CD4-positive, alpha-beta T cell treated with Interleukin-21 for 1 hour (primary cell): ENCODE measurements around the gene TIGAR.

Source experiments
- DNase-seq: peaks from one replicate; pipeline ENCODE4 v3.0.0-alpha.2; 2020

The TIGAR gene

DNA sequence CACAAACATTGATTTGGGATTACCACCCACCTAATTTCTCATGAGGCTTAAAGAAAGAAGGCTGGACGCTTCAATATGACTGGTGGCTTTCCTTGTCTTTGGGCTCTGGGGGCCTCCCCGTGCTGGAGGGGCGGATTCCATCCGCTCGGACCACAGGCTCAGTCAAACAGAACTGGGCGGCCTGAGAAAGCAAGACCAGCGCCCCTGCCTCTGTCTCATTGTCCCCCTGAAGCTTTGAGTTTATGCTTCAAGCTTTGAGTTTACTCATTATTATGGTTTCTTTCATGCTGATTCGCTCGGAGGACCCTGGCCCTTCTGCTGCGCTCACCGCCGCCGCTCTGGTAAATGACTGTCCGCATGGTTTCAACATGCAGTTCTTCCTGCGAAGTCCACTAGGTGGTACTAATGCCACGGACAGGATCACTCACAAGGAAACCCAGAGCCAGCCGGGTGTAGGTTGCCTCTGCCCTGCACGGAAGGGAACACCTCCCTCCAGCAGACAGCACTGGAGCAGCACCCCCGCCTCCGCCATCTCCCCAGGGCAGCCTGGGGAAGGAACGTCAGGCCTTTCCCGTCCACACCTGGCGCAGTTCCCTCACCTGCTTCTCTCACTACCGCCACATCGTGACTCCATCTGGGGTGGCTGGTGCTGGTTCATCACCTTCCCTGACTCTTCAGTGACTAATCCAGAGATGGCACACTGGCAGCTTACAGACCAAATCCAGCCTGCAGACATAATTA, 13.2 kb upstream of the TIGAR start:
- no peak for DNase-seq

DNA sequence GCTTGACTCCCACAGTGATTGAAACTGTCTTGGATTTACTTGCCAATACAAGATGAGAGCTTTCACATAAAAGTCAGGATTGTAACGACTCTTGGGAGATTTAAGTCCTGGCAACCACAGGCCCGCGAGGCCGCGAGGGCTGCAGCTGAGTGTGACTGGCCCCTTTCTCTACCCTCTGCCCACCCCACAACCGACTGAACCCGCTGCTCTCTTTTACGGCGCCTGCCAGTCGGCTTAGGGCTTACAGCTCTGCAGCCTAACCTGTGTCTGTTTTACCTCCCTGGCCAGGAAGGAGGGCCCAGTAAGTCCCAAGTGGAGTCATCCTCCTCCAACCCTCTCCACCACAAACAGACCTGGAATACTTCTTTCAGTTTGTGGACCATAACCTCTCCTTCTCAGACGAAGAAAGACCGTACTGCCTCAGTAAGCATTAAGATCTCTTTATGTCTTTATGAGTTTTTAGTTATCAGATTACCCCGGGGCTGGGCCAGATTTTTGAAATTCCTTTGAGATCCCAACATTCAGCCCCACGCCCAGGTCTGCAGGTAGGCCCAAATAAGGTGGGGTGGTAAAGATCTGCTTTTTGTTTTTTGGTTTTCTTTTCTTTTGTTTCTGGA, 12.6 kb upstream of the TIGAR start:
- no peak for DNase-seq

DNA sequence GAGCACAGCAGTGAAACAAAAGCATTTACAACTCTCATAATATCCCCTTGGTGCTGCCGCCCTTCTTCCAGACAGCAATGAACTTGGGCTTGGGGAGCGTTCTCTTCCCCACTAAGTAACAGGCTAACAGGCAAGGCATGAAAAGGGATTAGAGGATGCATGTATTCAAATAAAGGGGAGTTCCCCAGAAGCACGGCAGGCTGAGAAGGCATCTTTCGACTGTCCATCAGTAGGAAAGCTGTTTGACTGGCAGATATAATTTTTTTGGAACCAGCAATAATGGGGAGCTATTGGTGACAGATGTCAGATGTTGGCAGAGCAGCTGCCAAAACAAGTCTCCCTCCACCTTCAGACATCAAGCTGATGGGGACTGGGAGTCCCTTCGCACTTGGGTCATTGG, 9.2 kb upstream of the TIGAR start:
- DNase-seq, result no peak

DNA sequence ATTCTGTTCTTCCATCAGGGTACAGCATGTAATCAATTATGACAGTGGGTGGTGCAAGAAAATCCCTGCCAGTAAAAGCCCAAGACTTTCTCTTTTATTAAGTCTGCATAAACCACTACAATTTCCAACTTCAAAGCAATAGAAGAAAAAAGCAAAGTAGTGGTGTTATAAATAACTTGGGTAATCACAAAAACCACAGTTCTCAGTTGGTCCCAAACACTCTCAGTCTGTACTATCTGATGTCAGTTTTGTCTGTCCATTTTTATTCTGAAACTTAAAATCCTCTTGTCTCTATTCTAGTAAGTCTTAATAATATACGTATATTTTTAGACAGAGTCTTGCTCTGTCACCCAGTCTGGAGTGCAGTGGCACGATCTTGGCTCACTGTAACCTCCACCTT, 8.8 kb upstream of the TIGAR start:
- DNase-seq, result no peak

DNA sequence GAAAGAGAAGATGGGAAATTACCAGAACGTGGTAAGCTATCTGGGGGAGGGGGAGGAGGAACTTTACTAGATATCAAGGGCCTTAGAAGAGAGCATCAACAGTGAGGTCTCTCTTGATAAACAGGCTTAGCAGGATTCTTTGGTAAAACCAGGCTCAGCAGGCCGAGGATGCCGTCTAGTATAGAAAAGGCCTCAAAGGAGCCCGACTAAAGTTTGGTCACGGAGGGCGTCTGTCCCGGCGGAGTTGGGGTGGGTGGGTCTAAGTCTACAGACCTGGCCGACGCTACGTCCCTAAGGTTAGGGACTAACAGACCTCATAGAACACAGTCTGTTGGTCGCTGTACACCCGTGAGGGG, 538 bp upstream of the TIGAR start:
- no peak for DNase-seq

DNA sequence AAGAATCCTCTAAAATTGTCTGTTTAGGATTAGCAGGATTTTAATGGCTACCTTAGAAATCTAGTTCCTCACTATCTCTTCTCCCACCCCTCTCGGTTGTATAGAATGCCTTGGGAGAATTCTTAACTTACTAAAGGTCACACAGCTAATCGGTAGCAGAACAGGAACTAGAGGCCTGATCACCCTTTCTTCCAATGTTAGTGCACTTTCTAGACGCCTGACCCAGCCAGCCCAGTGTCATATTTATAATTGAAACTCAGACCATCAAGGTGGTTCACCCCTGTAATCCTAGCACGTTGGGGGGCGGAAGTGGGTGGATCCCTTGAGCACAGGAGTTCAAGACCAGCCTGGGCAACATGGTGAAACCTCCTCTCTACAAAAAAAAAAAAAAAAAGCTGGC, 1.7 kb downstream of the TIGAR start:
- no peak for DNase-seq

DNA sequence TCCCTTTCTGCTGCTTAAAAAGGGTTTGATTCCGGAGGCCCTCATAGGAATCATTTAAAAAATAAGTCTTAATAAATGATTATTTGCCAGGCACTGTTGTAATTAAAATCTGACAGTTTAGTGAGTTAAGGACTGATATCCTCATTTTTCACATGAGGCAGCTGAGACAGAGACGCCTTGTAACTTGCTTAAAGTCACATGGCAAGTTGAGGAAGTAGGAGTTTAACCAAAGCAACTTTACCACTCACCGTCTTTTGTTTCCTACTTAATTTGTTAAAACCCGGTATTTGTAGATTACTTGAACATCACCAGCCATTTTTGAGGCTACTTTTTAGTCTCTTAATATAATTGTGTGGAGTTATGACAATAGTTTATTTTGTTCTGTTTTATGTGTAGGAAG, 2.4 kb downstream of the TIGAR start:
- no peak for DNase-seq

DNA sequence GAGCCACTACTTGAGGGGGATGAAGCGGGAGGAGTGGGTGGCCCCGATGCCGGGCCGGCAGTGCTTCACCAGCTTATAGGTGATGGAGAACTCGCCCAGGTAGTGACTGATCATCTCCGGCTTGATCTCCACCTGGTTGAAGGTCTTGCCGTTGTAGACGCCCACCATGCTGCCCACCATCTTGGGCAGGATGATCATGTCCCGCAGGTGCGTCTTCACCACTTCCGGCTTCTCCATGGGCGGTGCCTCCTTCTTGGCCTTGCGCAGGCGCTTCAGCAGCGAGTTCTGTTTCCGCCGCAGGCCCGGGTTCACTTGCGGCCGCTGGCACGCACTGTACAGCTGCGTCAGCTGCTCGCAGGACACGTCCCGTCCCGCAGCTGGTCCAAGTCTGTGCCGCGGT, 3.4 kb downstream of the TIGAR start:
- DNase-seq, result no peak

DNA sequence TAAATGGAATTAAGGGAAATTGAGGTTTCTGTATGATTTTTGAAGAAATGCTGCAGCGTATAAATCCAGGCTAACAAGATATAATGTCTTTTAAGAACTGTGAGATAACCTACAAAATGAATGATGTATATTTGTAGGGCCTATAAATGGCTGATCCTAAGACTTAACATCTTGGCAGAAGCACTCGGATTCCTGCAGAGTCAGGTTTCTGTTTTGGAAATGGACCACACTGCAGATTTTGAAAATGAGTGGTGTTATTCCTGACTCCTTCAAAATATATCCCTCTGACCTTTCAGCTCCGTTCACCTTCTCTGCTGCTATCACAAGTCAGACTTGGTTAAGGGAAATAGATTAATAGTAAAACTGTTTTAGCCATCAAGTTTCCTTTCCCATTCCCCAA, 5.0 kb downstream of the TIGAR start:
- no peak for DNase-seq

DNA sequence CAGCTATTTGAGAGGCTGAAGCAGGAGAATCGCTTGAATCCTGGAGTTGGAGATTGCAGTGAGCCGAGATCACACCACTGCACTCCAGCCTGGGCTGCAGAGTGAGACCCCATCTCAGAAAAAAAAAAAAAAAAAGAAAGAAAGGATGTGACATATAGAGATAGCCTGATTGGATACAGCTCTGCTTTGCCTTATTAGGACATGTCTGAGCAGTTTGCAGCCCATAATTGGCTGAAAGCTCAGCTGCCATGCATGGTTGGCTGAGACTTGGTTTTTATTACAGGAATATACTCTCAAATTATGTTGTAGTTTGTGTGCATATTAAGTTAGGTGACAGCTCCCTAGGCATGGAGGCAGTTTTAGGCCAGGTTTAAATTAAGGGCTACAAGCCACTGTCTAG, 6.3 kb downstream of the TIGAR start:
- DNase-seq, result no peak

DNA sequence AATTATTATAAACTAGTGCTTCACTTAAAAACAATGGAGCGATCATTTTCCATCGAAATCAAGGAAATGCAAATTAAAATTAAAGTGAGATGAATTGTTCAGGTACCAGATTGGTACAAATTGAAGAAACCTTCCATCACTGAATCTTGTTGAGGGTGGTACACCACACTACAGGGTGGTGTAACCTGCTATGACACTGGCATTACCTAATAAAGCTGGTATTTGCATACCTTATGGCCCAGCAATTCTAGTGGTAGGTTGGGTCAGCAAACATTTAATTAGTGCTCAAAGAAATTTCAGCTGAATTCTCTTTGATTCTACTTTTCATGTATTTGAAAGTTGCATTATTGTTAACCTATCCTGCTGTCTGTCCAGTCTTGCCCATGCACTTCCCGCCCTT, 9.2 kb downstream of the TIGAR start:
- DNase-seq, result no peak

DNA sequence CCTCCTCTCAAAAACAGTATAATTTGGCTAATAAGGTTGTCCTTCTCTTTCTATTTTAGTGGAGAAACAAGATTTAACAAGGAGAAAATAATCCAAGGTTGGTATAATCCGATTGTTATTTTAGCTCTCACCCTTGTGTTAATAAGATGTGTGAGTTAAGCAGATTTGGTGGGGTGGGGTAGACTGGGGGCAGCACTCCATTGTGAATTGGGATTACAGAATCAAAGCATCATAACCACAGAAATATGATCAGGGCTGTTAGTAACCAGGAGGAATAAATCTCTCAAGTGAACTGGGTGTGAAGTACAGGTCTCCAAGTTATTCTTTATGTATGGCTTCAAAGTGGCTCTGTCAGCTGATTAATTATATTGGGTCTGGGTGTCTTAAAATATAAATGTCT, 10.2 kb downstream of the TIGAR start:
- DNase-seq, result no peak

DNA sequence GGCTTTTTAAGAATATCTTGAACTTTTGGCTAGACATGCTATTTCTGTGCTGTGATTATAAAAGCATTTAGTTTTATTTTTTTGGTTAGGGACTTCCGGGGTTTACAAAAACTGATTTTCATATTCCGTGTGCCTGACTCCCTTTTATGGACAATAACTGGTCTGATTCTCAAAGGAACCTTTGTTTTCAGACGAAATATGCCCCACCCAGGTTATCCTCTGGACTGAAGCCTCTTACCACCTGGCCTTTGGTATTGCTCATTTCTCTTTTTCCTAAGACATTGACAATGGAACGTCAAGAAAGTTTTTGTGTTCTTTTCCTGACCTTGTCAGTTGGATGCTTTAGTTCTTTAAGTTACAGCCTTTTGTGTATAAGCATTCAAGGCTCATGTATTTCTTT, 10.8 kb downstream of the TIGAR start:
- DNase-seq, result no peak

DNA sequence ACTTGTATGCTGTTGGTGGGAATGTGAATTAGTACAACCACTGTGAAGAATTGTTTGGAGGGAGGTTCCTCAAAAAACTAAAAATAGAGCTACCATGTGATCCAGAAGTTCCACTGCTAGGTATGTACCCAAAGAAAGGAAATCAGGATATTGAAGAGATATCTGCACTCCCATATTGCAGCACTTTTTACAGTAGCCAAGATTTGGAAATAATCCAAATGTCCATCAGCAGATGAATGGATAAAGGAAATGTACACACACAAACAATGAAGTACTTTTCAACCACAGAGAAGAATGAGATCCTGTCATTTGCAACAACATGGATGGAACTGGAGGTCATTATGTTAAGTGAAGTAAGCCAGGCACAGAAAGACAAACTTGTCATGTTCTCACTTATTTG, 25.9 kb downstream of the TIGAR start:
- no peak for DNase-seq

DNA sequence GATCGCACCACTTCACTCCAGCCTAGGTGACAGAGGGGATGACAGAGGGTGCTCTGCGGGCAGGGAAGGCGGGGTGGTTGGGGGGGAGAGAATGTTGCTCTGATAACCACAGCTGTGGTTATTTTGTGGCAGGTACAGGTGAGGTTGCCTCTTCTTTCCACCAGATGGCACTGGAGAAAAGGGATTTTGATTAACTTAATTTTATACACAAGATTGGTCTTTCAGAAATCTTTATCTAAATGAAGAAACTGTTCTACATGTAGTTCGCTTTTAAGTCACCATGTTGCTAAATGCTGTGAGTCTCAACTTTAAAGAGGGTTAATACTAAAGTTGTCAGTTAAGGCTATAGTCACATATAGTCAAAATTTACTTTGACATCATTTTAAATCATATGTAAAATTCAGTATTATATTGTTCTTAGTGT, 32.8 kb downstream of the TIGAR start:
- DNase-seq, result peak; percentile 56

DNA sequence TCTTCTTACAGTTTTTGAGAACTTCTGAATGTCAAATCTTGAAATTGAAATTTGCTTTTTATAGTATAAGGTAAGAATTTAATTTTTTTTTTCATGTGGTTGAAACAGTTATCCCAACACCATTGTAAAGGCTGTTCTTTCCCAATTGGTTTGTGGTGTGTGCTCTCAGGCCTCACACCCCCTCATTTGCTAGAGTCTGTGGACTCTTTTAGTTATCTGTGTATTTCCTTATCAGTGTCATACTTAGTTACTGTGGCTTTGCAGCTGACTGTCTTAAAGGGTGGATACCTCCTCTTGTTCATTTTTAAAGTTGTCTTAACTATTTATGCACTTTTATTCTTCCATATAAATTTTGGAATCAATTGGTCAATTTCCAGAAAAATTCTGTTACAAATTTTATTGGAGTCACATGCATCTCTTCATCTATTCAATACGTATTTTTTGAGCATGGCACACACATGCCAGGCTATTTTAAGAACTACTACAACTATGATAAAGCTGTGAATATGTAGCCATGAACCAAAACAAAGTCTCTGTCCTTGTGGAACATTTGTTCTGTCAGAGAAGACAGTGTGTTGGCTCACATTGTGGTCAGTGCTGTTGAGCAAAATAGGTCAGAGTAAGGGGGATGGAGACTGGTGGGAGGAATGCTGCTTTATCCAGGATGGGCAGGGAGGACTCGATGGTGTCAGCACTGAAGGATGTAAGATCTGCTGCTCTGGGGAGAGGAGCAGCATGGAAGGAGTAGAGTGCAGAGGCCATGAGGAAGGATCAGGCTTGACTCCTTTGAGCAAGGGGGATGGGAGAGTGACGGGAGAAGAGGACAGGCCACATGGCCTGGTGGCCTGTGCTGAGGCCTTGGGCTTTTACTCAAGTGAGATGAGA, 34.4 kb downstream of the TIGAR start:
- DNase-seq, result no peak

DNA sequence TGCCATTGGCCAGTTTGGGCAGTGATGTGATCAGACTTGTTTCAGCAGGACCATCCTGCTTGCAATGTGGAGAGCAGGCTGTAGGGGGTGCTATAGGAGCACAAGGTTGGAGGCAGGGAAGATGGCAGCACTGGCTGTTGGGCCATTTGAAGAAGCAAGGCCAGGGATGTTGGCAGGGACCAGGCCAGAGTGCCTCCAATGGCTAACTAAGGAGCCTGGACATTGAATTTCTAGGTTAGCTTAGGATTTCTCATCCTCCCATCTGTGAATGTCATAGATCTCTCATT, 35.0 kb downstream of the TIGAR start:
- DNase-seq, result peak; percentile 34

DNA sequence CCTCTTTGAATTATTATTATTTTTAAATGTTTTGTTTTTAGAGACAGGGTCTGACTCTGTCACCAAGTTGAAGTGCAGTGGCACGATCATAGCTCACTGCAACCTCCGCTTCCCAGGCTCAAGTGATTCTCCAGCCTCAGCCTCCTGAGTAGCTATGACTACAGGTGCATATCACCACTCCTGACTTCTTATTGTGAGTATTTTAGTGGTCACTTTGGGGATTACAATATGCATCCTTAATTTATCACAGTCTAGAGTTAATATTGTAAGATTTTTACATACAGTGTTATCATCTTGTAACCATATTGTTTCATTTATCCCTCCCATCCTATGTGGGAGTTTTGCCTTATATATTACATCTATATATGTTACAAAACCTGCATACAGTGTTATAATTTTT, 45.1 kb downstream of the TIGAR start:
- no peak for DNase-seq

DNA sequence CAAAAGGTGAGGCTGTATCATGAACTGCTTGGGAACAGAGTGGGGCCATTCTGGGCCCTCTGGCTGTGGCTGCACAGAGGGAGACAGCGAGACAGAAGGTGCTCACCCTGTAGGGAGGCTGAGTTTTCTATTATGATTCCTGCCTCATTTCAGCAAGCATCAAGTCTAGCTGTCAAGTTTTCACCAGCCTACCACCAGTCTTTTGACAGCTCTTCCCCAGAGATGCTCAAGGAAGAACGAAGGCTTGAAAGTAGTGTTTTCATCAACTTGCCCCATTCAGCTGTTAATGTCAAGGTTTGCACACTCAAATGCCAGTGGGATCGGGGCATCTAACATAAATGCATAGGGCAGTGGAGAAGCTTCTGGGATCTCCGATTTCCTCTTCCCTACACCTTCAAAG, 48.5 kb downstream of the TIGAR start:
- DNase-seq, result no peak

DNA sequence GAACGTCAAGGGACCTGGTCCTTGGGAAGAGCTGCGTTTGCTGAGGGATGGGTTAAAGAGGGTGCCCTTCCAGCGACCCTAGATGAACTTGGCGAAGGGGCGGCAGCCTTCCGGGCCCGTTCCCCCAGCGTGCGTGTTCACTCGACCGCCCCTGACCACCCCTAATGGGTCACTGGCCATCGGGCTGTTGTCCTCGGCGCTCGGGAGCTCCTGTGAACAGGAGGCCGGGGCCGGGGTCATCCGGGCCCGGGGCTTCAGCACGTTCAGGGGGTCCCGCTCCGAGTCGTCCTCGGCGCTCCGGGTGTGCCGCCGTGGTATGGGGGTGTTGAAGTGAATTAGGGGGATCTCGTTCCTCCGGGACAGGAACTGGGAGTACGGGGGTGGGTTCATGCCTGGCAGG, 49.3 kb downstream of the TIGAR start:
- no peak for DNase-seq

DNA sequence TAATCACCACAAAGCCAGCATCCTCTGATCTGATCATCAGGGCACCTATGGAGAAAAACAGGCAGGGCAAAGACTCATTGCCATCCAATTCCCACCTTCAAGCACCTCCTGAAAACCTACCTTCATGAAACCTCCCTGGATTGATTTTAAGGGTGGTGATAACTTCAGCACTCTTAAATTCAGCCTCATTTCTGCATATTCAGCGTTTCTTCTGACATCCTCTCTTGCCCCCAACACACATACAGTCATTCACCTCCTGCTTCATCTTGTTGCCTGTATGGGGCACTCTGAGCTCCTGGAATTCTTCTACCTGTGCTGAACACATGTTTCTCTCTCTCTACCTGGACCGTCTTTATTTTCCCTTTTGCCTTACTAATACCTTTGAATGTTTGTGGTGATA, 51.6 kb downstream of the TIGAR start:
- no peak for DNase-seq

DNA sequence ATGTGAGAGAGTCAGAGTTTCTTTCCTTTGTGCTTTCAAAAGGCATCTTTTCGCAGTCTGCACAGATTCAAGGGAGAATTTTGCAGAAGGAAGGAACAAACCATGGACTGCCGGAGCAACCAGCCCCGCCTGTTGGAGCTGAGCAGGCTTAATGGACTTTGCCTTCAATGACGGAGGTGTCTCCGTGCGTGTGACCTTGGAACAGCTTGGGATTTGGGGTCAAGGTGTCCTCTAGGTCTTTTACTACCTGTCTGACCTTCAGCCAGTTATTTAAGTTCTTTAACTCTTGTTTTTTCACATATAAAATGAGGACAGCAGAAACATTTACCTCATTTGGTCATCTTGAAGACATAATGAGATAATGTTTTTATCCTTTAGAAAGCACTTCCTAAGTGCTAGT, 54.4 kb downstream of the TIGAR start:
- no peak for DNase-seq

DNA sequence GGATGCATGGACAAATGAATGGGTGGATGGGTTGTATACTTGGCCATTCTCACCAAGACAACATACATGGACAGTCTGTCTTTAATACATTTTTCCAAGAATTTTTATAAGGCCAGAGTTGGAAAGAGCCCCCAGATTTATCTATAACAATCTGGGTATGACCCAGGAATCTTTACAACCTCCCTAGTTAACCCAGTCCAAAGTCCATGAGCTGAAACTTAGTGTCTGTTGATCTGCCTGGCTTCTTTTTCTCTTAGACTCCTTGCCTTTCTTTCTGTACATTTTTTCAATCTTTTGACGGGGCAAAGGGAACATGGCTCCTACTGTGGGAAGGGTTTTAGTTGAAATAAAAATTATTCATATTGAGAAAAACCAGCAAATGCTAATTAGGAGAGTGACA, 57.8 kb downstream of the TIGAR start:
- DNase-seq, result no peak

DNA sequence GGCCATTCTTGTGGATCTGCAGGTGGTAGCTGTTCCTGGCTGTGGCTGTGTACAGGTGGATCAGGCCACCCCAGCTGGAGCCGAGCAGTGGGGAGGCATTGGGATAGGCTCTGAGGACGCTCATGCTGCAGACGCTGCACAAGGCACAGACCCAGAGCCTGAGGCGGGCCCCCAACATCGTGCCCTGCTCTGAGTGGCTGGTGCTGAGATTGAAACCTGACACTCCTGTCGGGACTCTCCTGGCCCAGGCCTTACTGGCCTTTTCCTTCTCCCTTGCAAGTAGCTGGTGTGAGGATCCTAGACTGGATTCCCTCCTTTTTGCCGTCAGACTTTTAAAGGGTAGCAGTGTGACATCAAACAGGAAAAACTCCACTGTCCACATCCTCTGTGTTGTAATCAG, 58.4 kb downstream of the TIGAR start, which contains the start of gene FGF23:
FGF23 (minus strand) TSS at position 308 of the 400 bp plus-strand sequence; CDS start at position 178, 130 bp downstream.
- no peak for DNase-seq
